ENCODE results near the gene PTPRA. TPM values are rescaled to one million over a fixed set of nuclear protein-coding genes. Genes with fewer than 3 reads are reported as not detected.

Gene PTPRA
- total RNA-seq (2021; fragmentation: NEBNext Ultra II Directional; extraction: Animal tissue kit (Norgen Biotek cat#: 25700)) (46.8 and 51.3 TPM in 2 replicates), polyA plus RNA-seq (2011; rRNA removed) (31.2 and 47.7 TPM in 2 replicates), polyA minus RNA-seq (2011; rRNA and poly(A)+ RNA removed) (56.8 and 93.4 TPM in 2 replicates)
- 50.5 TPM for polyA plus RNA-seq (2011; cell fraction: cytosol; rRNA removed)
- 49.3 TPM for polyA plus RNA-seq (2011; cell fraction: nucleus; rRNA removed)
- 39.8 to 49.7 TPM (median 43.5 TPM) in 4 replicates for polyA plus RNA-seq (2012, experiment 1 of 2)
- polyA plus RNA-seq (2012, experiment 2 of 2), result 17.8 TPM
- polyA plus RNA-seq (2013, experiment 1 of 2), result 84.1 TPM
- polyA plus RNA-seq (2013, experiment 2 of 2), result 101 TPM
- 28.1 TPM for polyA minus RNA-seq (2011; cell fraction: cytosol; rRNA and poly(A)+ RNA removed)
- 44.6 TPM for polyA minus RNA-seq (2011; cell fraction: nucleus; rRNA and poly(A)+ RNA removed)
- long read RNA-seq, experiment 1, partial matches to known transcripts, result 44 of 60 reads
- long read RNA-seq, experiment 1, other reads (novel, unspliced or antisense), result 13 of 60 reads
- long read RNA-seq, experiment 2, partial matches to known transcripts, result 4 of 4 reads
- long read RNA-seq, experiment 2, other reads (novel, unspliced or antisense), result 0 of 4 reads

- H3K18ac ChIP-seq (ENCODE audit: extremely low read depth, low read length), result peak within 1 kb of the TSS; percentile 49
- peak within 1 kb of the TSS; percentile 24 for H3K4ac ChIP-seq (replicated peaks; ENCODE audit: insufficient read length, low read depth, low read length)
- no peak within 1 kb of the TSS for H2AK5ac ChIP-seq (ENCODE audit: low read depth, low read length)
- H2BK15ac ChIP-seq (ENCODE audit: low read length), result 0 out of 2 replicates have a peak within 1 kb of the TSS, but pooled peaks have one; percentile 40
- ChIA-PET POLR2A (ENCODE audit: partially characterized antibody) (interaction anchor here (0.7 to 1.7 kb wide), 8 partner anchors 14 to 210 kb away, joined by 3 to 6 read pairs (median 4); partner anchors contain the start of gene IDH3B), CTCF (ENCODE audit: partially characterized antibody) (interaction anchor here (0.6 to 1.4 kb wide), 5 partner anchors 9 to 128 kb away, joined by 3 to 5 read pairs (median 3); no protein-coding TSS in a partner anchor)
- H3K36me3 ChIP-seq (ENCODE audit: control insufficient read depth in 2 of 4, insufficient read depth in 4 of 4, low read length in 3 of 4), result 0 out of 8 replicates have a peak, but pooled peaks cover 0 to 3% (median 0%) of the 10 kb centered on the region in 4 experiments
- no peak within 1 kb of the TSS for H3K14ac ChIP-seq (ENCODE audit: insufficient read length)
- H3K23me2 ChIP-seq (ENCODE audit: low read depth, low read length), result peaks cover 12% of the 10 kb centered on the region
- H2BK120ac ChIP-seq (replicated peaks; ENCODE audit: low read depth, low read length), result peak within 1 kb of the TSS; percentile 70
- H4K5ac ChIP-seq (ENCODE audit: insufficient read length, low read depth, low read length), result peak within 1 kb of the TSS; percentile 55
- no peaks in the 10 kb centered on the region for H3K9me3 ChIP-seq (ENCODE audit: insufficient read depth in 2 of 2, low read depth in 1 of 2, low read length in 1 of 2)
- H2AFZ ChIP-seq (ENCODE audit: low read length), result peak within 1 kb of the TSS; percentile 94
- H2BK20ac ChIP-seq (ENCODE audit: low read length), result no peak within 1 kb of the TSS
- peak within 1 kb of the TSS; percentile 70; the same call in 1 of the 2 replicates for H3K27ac ChIP-seq (ENCODE audit: low read depth, low read length)
- H3K4me2 ChIP-seq (ENCODE audit: insufficient read depth in 1 of 2, low read depth in 2 of 2, low read length in 2 of 2), result peak within 1 kb of the TSS; percentile 65 to 96
- WGBS, 2 experiments (ENCODE audit: extremely low coverage in 1 of 2, insufficient coverage in 1 of 2, insufficient read length in 1 of 2, insufficient replicate concordance in 2 of 2, low coverage in 1 of 2, low lambda C conversion rate in 2 of 2, missing lambda C conversion rate in 1 of 2), result 1% methylated on average over 51 of the region's 83 CpGs; no CpG with 5 or more reads in 1 of the 2 experiments
- H3K23ac ChIP-seq (ENCODE audit: insufficient read length), result no peak within 1 kb of the TSS
- H3K4me1 ChIP-seq (replicated peaks in 1 of 4; ENCODE audit: control insufficient read depth in 3 of 4, insufficient read depth in 4 of 4, low read length in 3 of 4), result peaks cover 0 to 7% (median 4%) of the 10 kb centered on the region in 4 experiments; a peak in 6 of 7 replicates
- FAIRE-seq (no peak), DNase-seq (ENCODE audit: low read depth in 1 of 2, low spot score in 2 of 2) (peak; percentile 79 to 94)
- peak within 1 kb of the TSS; percentile 88 for H4K8ac ChIP-seq (ENCODE audit: extremely low read depth, insufficient read depth, low read length)
- peaks cover 3 to 8% of the 10 kb centered on the region in 2 experiments for H4K20me1 ChIP-seq (replicated peaks in 1 of 2; ENCODE audit: control insufficient read depth in 1 of 2, insufficient read depth in 2 of 2, low read length in 2 of 2)
- peak within 1 kb of the TSS in 3 of 4 experiments; percentile 5 to 76 (median 71); a peak in 6 of 7 replicates for H3K9ac ChIP-seq (replicated peaks in 1 of 4; ENCODE audit: extremely low read depth in 1 of 4, low read depth in 3 of 4, low read length in 3 of 4)
- H3K27me3 ChIP-seq (replicated peaks in 1 of 4; ENCODE audit: control insufficient read depth in 3 of 4, extremely low read depth in 1 of 4, insufficient read depth in 3 of 4, low read length in 3 of 4), result peaks cover 0 to 24% (median 14%) of the 10 kb centered on the region in 4 experiments; a peak in 5 of 7 replicates
- H3K79me1 ChIP-seq (ENCODE audit: low read depth, low read length), result 0 out of 2 replicates have a peak, but pooled peaks cover 4% of the 10 kb centered on the region
- peak within 1 kb of the TSS; percentile 60; the same call in 1 of the 2 replicates for H2BK12ac ChIP-seq (ENCODE audit: low read depth, low read length)
- H4K91ac ChIP-seq (replicated peaks; ENCODE audit: insufficient read length, low read length), result peak within 1 kb of the TSS; percentile 32
- H3K4me3 ChIP-seq (ENCODE audit: extremely low read depth in 1 of 4, insufficient read depth in 2 of 4, low read depth in 3 of 4, low read length in 4 of 4), result peak within 1 kb of the TSS; percentile 70 to 82 (median 78)
- H3K56ac ChIP-seq (replicated peaks; ENCODE audit: insufficient read length, low read depth, low read length), result peak within 1 kb of the TSS; percentile 83
- H2BK5ac ChIP-seq (ENCODE audit: low read depth, low read length), result no peak within 1 kb of the TSS; the same call in 1 of the 2 replicates
- peaks cover 0 to 42% of the 10 kb centered on the region in 2 experiments; a peak in 3 of 4 replicates for H3K79me2 ChIP-seq (ENCODE audit: control insufficient read depth in 1 of 2, insufficient read depth in 2 of 2, low read length in 2 of 2)
- TF ChIP-seq, protein P1, sequence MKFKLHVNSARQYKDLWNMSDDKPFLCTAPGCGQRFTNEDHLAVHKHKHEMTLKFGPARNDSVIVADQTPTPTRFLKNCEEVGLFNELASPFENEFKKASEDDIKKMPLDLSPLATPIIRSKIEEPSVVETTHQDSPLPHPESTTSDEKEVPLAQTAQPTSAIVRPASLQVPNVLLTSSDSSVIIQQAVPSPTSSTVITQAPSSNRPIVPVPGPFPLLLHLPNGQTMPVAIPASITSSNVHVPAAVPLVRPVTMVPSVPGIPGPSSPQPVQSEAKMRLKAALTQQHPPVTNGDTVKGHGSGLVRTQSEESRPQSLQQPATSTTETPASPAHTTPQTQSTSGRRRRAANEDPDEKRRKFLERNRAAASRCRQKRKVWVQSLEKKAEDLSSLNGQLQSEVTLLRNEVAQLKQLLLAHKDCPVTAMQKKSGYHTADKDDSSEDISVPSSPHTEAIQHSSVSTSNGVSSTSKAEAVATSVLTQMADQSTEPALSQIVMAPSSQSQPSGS (IDR thresholded peaks at IDR 0.05; ENCODE audit: low read length), result no peak; the same call in 1 of the 2 replicates
Observed at GRCh38 chr20:2873010-2873746, at the start of gene PTPRA. Gene PTPRA, plus strand, starts transcription at chr20:2873481. Its CDS starts 90,797 bp downstream, at chr20:2964278.
